ENCODE results near the gene SYT3.
A peak's percentile ranks its signal among the peaks of the same experiment; 100 is the strongest.

Gene SYT3

DNA sequence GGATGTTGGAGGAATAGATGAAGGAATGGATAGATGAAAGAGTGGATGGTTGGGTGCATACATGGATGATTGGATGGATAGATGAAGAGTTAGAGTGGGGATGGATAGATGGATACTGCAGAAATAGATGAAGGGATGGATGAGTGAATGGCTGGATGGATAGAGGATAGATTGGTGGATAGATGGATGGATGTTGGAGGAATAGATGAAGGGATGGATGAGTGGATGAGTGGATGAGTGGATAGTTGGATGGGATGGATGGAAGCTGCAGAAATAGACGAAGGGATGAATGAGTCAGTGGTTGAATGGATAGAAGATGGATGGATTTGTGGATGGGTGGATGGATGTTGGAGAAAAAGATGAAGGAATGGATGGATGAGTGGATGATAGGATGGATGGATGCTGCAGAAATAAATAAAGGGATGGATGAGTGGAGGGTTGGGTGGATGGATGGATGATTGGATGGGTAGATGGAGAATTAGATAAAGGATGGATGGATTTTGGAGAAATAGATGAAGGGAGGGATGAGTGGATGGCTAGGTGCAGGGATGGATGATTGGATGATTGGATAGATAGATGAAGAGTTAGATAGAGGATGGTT lies 4.7 kb upstream of the SYT3 start:
- H3K27ac ChIP-seq: no peak overlapping the region
- no peak for TF ChIP-seq ZFX (IDR thresholded peaks at IDR 0.05; ENCODE audit: borderline replicate concordance)
- TF ChIP-seq, protein P1, sequence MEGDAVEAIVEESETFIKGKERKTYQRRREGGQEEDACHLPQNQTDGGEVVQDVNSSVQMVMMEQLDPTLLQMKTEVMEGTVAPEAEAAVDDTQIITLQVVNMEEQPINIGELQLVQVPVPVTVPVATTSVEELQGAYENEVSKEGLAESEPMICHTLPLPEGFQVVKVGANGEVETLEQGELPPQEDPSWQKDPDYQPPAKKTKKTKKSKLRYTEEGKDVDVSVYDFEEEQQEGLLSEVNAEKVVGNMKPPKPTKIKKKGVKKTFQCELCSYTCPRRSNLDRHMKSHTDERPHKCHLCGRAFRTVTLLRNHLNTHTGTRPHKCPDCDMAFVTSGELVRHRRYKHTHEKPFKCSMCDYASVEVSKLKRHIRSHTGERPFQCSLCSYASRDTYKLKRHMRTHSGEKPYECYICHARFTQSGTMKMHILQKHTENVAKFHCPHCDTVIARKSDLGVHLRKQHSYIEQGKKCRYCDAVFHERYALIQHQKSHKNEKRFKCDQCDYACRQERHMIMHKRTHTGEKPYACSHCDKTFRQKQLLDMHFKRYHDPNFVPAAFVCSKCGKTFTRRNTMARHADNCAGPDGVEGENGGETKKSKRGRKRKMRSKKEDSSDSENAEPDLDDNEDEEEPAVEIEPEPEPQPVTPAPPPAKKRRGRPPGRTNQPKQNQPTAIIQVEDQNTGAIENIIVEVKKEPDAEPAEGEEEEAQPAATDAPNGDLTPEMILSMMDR (IDR thresholded peaks at IDR 0.05): no peak

DNA sequence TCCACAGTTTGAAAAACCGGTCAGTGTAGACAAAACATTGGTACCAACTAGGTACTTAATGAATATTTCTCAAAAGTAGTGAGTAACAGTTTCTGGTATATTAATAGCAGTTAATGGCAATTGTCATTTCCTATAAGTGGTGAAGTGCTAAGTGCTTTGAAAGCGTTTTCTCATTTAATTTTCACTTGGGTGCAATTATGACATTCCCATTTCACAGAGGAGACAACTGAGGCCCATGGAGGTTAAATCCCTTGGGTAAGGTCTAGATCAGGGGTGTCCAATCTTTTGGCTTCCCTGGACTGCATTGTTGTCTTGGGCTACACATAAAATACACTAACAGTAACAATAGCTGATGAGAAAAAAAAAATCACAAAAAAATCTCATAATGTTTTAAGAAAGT lies 687 bp upstream of the SYT3 start:
- TF ChIP-seq, protein P1 (IDR thresholded peaks at IDR 0.05): no peak
- TF ChIP-seq ZFX (IDR thresholded peaks at IDR 0.05; ENCODE audit: borderline replicate concordance): no peak
- H3K27ac ChIP-seq: no peak overlapping the region

- TF ChIP-seq, protein P1 (IDR thresholded peaks at IDR 0.05): no peak
- TF ChIP-seq ZFX (IDR thresholded peaks at IDR 0.05; ENCODE audit: borderline replicate concordance): no peak
- H3K27ac ChIP-seq: no peak overlapping the region
Measured at GRCh38 chr19:50638600-50638999, 1.1 kb downstream of the SYT3 start.

DNA sequence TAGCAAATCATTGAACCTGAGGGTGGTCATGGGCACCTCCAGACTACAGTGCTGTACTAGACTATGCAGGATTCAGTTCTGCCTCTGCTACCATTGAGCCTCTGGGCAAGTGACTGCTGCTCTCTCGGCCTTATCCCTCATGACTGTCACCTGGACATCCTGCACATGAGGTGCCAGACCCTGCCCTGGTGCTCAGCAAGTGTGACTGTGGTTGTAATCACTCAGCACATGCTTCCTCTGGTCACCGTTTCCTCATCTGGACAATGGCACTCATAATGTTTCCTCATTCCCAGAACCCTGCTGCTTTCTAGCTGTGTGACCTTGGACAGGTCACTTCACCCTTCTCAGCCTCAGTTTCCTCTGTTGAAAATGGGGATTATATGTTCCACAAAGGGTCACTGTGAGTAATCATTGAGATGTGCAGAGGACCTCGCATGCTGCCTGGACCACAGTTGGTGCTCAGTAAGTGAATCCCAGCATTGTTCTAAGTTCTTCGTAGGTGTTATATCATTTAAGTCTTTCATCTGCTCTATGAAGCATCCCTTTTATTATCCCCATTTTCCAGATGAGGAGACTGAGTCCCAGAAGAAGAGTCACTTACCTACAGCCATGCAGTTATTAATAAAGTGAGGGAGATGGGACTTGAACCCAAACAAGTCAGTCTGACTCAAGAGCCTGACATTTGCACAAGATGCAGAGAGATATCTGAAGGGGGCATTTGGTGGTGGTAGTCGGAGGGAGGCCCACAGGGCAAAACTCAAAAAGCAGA lies 3.2 kb downstream of the SYT3 start:
- no peak for TF ChIP-seq ZFX (IDR thresholded peaks at IDR 0.05; ENCODE audit: borderline replicate concordance)
- TF ChIP-seq, protein P1 (IDR thresholded peaks at IDR 0.05): no peak
- no peak overlapping the region for H3K27ac ChIP-seq

- no peak for TF ChIP-seq ZFX (IDR thresholded peaks at IDR 0.05; ENCODE audit: borderline replicate concordance)
- H3K27ac ChIP-seq: no peak overlapping the region
Measured at GRCh38 chr19:50633973-50634372, 5.7 kb downstream of the SYT3 start.

- TF ChIP-seq, protein P1 (IDR thresholded peaks at IDR 0.05): no peak
- no peak for TF ChIP-seq ZFX (IDR thresholded peaks at IDR 0.05; ENCODE audit: borderline replicate concordance)
- no peak overlapping the region for H3K27ac ChIP-seq
Measured at GRCh38 chr19:50633359-50633758, 6.3 kb downstream of the SYT3 start.

- H3K27ac ChIP-seq: no peak overlapping the region
- TF ChIP-seq ZFX (IDR thresholded peaks at IDR 0.05; ENCODE audit: borderline replicate concordance): no peak
- TF ChIP-seq, protein P1 (IDR thresholded peaks at IDR 0.05): peak; percentile 49
Measured at GRCh38 chr19:50632151-50632835, 7.4 kb downstream of the SYT3 start.
